Liver (tissue), 9 donors: ENCODE data around the gene MAP3K9. TPM values are rescaled to one million over a fixed set of nuclear protein-coding genes. Genes with fewer than 3 reads are reported as not detected.

ENCODE experiments used
- DNase-seq: peaks from one replicate; pipeline ENCODE4 v3.0.0-alpha.2; 2017; ENCODE audit warnings: low spot score
- H3K27ac ChIP-seq, 2 donors: one replicate each; pipeline ENCODE4 v1.7.0; 2013; ENCODE audit warnings: inconsistent platforms in 2 of 2, low read length in 2 of 2, control low read depth in 1 of 2, low read depth in 1 of 2, mild to moderate bottlenecking in 1 of 2
- H3K27me3 ChIP-seq, 4 donors: one replicate each; pipeline versions ENCODE4 v1.6.1 to v1.7.0; 2013; ENCODE audit warnings: low read length in 3 of 4, inconsistent platforms in 1 of 4, mild to moderate bottlenecking in 1 of 4, moderate library complexity in 1 of 4; ENCODE audit not compliant: control insufficient read depth in 4 of 4, insufficient read depth in 4 of 4
- H3K36me3 ChIP-seq, 4 donors: one replicate each; pipeline versions ENCODE4 v1.6.1 to v1.7.0; 2013; ENCODE audit warnings: low read length in 3 of 4, mild to moderate bottlenecking in 3 of 4, low read depth in 1 of 4, moderate library complexity in 1 of 4; ENCODE audit not compliant: control insufficient read depth in 4 of 4, insufficient read depth in 3 of 4
- H3K4me1 ChIP-seq, 4 donors: one replicate each; pipeline versions ENCODE4 v1.6.1 to v1.7.0; 2013; ENCODE audit warnings: low read length in 3 of 4, mild to moderate bottlenecking in 3 of 4, moderate library complexity in 1 of 4; ENCODE audit not compliant: control insufficient read depth in 4 of 4, insufficient read depth in 4 of 4
- H3K4me3 ChIP-seq, 3 donors: one replicate each; pipeline versions ENCODE4 v1.6.1 to v1.7.0; 2013; ENCODE audit warnings: low read length in 3 of 3, control low read depth in 1 of 3, low read depth in 1 of 3, mild to moderate bottlenecking in 1 of 3
- H3K9ac ChIP-seq, 2 donors: one replicate each; pipeline ENCODE4 v1.7.0; 2013; ENCODE audit warnings: low read length in 2 of 2, mild to moderate bottlenecking in 2 of 2, moderate library complexity in 2 of 2, control low read depth in 1 of 2, low read depth in 1 of 2
- H3K9me3 ChIP-seq, 4 donors: one replicate each; pipeline versions ENCODE4 v1.6.1 to v1.7.0; 2013; ENCODE audit warnings: low read length in 3 of 4; ENCODE audit not compliant: control insufficient read depth in 4 of 4
- EGR1 ChIP-seq, 2 donors: IDR thresholded peaks; 2 replicates each; pipeline ENCODE4 v1.6.1; 2016 to 2018; ENCODE audit warnings: antibody characterized with exemption in 2 of 2, low read depth in 2 of 2
- FOXA1 ChIP-seq: IDR thresholded peaks from 2 replicates; pipeline ENCODE4 v1.6.1; 2016; ENCODE audit warnings: antibody characterized with exemption
- FOXA2 ChIP-seq: IDR thresholded peaks from 2 replicates; pipeline ENCODE4 v1.6.1; 2016; ENCODE audit warnings: antibody characterized with exemption
- GABPA ChIP-seq, 2 donors: IDR thresholded peaks in 1 of 2; conservative IDR thresholded peaks in 1 of 2; 2 replicates each; pipeline ENCODE4 v1.6.1; 2016; ENCODE audit warnings: antibody characterized with exemption in 2 of 2, mild to moderate bottlenecking in 1 of 2, moderate library complexity in 1 of 2
- HNF4A ChIP-seq, 2 donors: conservative IDR thresholded peaks; 2 replicates each; pipeline ENCODE4 v1.6.1; 2016; ENCODE audit warnings: antibody characterized with exemption in 2 of 2, mild to moderate bottlenecking in 2 of 2
- HNF4G ChIP-seq: IDR thresholded peaks from 2 replicates; pipeline ENCODE4 v1.6.1; 2016; ENCODE audit warnings: antibody characterized with exemption
- JUND ChIP-seq, 2 donors: IDR thresholded peaks; 2 replicates each; pipeline ENCODE4 v1.6.1; 2016; ENCODE audit warnings: antibody characterized with exemption in 2 of 2
- NR2F2 ChIP-seq: IDR thresholded peaks from 2 replicates; pipeline ENCODE4 v1.6.1; 2016; ENCODE audit warnings: antibody characterized with exemption
- RAD21 ChIP-seq, 2 donors: IDR thresholded peaks; 2 replicates each; pipeline ENCODE4 v1.6.1; 2016; ENCODE audit warnings: antibody characterized with exemption in 2 of 2, mild to moderate bottlenecking in 2 of 2
- RXRA ChIP-seq, 2 donors: IDR thresholded peaks; 2 replicates each; pipeline ENCODE4 v1.6.1; 2017 to 2018; ENCODE audit warnings: antibody characterized with exemption in 2 of 2, mild to moderate bottlenecking in 1 of 2
- SP1 ChIP-seq: IDR thresholded peaks from 2 replicates; pipeline ENCODE4 v1.6.1; 2018; ENCODE audit warnings: antibody characterized with exemption, mild to moderate bottlenecking
- TAF1 ChIP-seq: conservative IDR thresholded peaks from 2 replicates; pipeline ENCODE4 v1.6.1; 2016; ENCODE audit warnings: antibody characterized with exemption, mild to moderate bottlenecking
- YY1 ChIP-seq: IDR thresholded peaks from 2 replicates; pipeline ENCODE4 v1.6.1; 2016; ENCODE audit warnings: antibody characterized with exemption, mild to moderate bottlenecking
- WGBS: extraction: QIAGEN DNeasy Blood & Tissue Kit; methylation state at CpG from one replicate; pipeline ENCODE4 v1.1.7; 2013; 5-methylcytosine and 5-hydroxymethylcytosine counted together
- polyA plus RNA-seq, 2 donors: library from polyadenylated mRNA; stranded (reverse) in 1 of 2; unstranded in 1 of 2; fragments of 200-250 nt in 1 of 2; fragments of >200 nt in 1 of 2; fragmentation: Nextera tagmentation in 1 of 2; extraction: Ambion mirVana in 1 of 2; gene quantifications; one replicate each; pipeline versions ENCODE4 v1.2.1 to v1.2.3, GENCODE V29; 2013 to 2015
- total RNA-seq, 2 donors: library from RNA; depleted of rRNA; stranded (reverse); fragments of >200 nt; gene quantifications; one replicate each; pipeline ENCODE4 v1.2.3, GENCODE V29; 2014
- TF ChIP-seq, protein P1 (sequence below): fragments of 150-350 bp; IDR thresholded peaks from 2 replicates; pipeline ENCODE4 v1.5.1; 2017; ENCODE audit warnings: improper control_type of control experiment, low read depth, low read length; ENCODE audit not compliant: missing input control
- TF ChIP-seq, protein P2 (sequence below): IDR thresholded peaks from 2 replicates; pipeline ENCODE4 v1.6.1; 2016; ENCODE audit warnings: antibody characterized with exemption
- TF ChIP-seq, protein P3 (sequence below): IDR thresholded peaks from 2 replicates; pipeline ENCODE4 v1.6.1; 2016; ENCODE audit warnings: antibody characterized with exemption, mild to moderate bottlenecking
- TF ChIP-seq, protein P4 (sequence below): IDR thresholded peaks from 2 replicates; pipeline ENCODE4 v1.6.1; 2016; ENCODE audit warnings: antibody characterized with exemption
- TF ChIP-seq, protein P5 (sequence below): IDR thresholded peaks from 2 replicates; pipeline ENCODE4 v1.6.1; 2016; ENCODE audit warnings: antibody characterized with exemption
- donor health status: healthy.
- donor health status: healthy.
- donor health status: healthy.
- donor health status: healthy.
- donor health status: healthy.

MAP3K9 gene
- total and polyA plus RNA-seq, 4 donors = 0.65 to 5.2 (median 0.80) TPM

DNA sequence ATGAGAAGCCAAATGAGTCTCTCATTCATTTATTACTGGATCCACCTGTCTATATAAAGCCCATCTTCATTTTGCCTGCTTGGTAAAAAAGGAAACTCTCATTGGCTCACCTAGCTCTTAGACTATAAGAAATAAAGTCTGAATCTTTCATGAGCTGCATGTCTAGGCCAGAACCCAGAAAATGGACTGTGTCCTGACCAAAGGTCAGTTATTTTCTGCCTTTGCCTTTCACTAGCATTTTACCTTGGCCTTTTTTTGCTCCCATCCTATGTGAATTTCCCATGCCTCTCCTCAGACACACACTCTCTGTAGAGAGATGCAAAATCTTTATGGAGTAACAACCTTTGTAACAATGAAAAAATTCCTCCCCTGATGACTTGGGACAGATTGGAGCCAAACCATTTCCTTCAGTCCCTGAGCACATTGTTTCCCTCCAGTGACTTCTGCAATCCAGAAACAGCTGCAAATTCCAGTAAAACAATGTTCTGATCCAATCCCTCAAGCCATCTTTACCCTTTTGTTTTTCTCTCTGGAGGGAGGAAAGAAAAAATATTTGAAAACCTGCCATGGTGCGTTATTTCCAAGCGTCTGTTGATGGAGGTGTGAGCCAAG is 33.6 kb upstream of the MAP3K9 start:
- Histone ChIP-seq H3K36me3 (no peaks in the 10 kb centered on the region), H3K27ac (no peak overlapping the region), H3K4me1 (peaks cover 0 to 8% (median 0%) of the 10 kb centered on the region in 4 donors), H3K9ac (no peak overlapping the region), H3K27me3 (no peaks in the 10 kb centered on the region), H3K4me3 (no peak overlapping the region), H3K9me3 (no peaks in the 10 kb centered on the region)
- TF ChIP-seq HNF4G (peak; percentile 47), TAF1 (no peak), SP1 (peak; percentile 45), FOXA1 (no peak), NR2F2 (no peak), RXRA (IDR thresholded peaks at IDR 0.05) (peak in 1 of 2 donors; percentile 42), YY1 (no peak), HNF4A (conservative IDR thresholded peaks at IDR 0.05) (peak; percentile 83 to 85), RAD21 (IDR thresholded peaks at IDR 0.05) (no peak), EGR1 (IDR thresholded peaks at IDR 0.05; ENCODE audit: low read depth in 2 of 2) (no peak), GABPA (IDR thresholded peaks at IDR 0.05 in 1 of 2, conservative IDR thresholded peaks at IDR 0.05 in 1 of 2) (no peak), FOXA2 (no peak), JUND (IDR thresholded peaks at IDR 0.05) (no peak)
- TF ChIP-seq, protein P1, sequence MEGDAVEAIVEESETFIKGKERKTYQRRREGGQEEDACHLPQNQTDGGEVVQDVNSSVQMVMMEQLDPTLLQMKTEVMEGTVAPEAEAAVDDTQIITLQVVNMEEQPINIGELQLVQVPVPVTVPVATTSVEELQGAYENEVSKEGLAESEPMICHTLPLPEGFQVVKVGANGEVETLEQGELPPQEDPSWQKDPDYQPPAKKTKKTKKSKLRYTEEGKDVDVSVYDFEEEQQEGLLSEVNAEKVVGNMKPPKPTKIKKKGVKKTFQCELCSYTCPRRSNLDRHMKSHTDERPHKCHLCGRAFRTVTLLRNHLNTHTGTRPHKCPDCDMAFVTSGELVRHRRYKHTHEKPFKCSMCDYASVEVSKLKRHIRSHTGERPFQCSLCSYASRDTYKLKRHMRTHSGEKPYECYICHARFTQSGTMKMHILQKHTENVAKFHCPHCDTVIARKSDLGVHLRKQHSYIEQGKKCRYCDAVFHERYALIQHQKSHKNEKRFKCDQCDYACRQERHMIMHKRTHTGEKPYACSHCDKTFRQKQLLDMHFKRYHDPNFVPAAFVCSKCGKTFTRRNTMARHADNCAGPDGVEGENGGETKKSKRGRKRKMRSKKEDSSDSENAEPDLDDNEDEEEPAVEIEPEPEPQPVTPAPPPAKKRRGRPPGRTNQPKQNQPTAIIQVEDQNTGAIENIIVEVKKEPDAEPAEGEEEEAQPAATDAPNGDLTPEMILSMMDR = no peak
- TF ChIP-seq, protein P2, sequence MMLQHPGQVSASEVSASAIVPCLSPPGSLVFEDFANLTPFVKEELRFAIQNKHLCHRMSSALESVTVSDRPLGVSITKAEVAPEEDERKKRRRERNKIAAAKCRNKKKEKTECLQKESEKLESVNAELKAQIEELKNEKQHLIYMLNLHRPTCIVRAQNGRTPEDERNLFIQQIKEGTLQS = no peak
- TF ChIP-seq, protein P3, sequence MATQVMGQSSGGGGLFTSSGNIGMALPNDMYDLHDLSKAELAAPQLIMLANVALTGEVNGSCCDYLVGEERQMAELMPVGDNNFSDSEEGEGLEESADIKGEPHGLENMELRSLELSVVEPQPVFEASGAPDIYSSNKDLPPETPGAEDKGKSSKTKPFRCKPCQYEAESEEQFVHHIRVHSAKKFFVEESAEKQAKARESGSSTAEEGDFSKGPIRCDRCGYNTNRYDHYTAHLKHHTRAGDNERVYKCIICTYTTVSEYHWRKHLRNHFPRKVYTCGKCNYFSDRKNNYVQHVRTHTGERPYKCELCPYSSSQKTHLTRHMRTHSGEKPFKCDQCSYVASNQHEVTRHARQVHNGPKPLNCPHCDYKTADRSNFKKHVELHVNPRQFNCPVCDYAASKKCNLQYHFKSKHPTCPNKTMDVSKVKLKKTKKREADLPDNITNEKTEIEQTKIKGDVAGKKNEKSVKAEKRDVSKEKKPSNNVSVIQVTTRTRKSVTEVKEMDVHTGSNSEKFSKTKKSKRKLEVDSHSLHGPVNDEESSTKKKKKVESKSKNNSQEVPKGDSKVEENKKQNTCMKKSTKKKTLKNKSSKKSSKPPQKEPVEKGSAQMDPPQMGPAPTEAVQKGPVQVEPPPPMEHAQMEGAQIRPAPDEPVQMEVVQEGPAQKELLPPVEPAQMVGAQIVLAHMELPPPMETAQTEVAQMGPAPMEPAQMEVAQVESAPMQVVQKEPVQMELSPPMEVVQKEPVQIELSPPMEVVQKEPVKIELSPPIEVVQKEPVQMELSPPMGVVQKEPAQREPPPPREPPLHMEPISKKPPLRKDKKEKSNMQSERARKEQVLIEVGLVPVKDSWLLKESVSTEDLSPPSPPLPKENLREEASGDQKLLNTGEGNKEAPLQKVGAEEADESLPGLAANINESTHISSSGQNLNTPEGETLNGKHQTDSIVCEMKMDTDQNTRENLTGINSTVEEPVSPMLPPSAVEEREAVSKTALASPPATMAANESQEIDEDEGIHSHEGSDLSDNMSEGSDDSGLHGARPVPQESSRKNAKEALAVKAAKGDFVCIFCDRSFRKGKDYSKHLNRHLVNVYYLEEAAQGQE = no peak
- TF ChIP-seq, protein P4, sequence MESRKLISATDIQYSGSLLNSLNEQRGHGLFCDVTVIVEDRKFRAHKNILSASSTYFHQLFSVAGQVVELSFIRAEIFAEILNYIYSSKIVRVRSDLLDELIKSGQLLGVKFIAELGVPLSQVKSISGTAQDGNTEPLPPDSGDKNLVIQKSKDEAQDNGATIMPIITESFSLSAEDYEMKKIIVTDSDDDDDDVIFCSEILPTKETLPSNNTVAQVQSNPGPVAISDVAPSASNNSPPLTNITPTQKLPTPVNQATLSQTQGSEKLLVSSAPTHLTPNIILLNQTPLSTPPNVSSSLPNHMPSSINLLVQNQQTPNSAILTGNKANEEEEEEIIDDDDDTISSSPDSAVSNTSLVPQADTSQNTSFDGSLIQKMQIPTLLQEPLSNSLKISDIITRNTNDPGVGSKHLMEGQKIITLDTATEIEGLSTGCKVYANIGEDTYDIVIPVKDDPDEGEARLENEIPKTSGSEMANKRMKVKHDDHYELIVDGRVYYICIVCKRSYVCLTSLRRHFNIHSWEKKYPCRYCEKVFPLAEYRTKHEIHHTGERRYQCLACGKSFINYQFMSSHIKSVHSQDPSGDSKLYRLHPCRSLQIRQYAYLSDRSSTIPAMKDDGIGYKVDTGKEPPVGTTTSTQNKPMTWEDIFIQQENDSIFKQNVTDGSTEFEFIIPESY = no peak
- TF ChIP-seq, protein P5, sequence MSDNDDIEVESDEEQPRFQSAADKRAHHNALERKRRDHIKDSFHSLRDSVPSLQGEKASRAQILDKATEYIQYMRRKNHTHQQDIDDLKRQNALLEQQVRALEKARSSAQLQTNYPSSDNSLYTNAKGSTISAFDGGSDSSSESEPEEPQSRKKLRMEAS = no peak
- 79% methylated on average over 2 of the region's 2 CpGs for WGBS
- no peak for DNase-seq
